Keratinocyte (primary cell): ENCODE results near the gene TTLL5. TPM values are rescaled to one million over a fixed set of nuclear protein-coding genes. Genes with fewer than 3 reads are reported as not detected.

Source experiments
- DNase-seq: peaks from one replicate; pipeline ENCODE4 v3.0.0-alpha.2; 2011; ENCODE audit warnings: low read depth, missing footprints, low spot score
- FAIRE-seq: peaks from 2 replicates; lab custom pipeline; 2011; peaks lifted over from hg19 to GRCh38; lab: Jason Lieb, UNC
- H2AFZ ChIP-seq: 2 replicates; pipeline ENCODE4 v1.6.0; 2012; ENCODE audit warnings: low read length, control low read depth, inconsistent platforms; ENCODE audit not compliant: control insufficient read depth
- H3K27ac ChIP-seq: 2 replicates; pipeline ENCODE4 v1.5.1; 2011; ENCODE audit warnings: low read length; ENCODE audit not compliant: control insufficient read depth, insufficient read depth
- H3K27me3 ChIP-seq: 3 replicates; pipeline ENCODE4 v1.6.0; 2011; ENCODE audit warnings: low read length; ENCODE audit not compliant: control insufficient read depth, insufficient read depth; ENCODE audit errors: extremely low read depth
- H3K36me3 ChIP-seq, 2 experiments: 2 replicates in 1 of 2; 3 replicates in 1 of 2; pipeline ENCODE4 v1.5.1; 2011; ENCODE audit warnings: low read length in 2 of 2, mild to moderate bottlenecking in 1 of 2; ENCODE audit not compliant: control insufficient read depth in 2 of 2, insufficient read depth in 2 of 2; ENCODE audit errors: extremely low read depth in 1 of 2
- H3K4me1 ChIP-seq: 3 replicates; pipeline ENCODE4 v1.5.1; 2011; ENCODE audit warnings: low read length; ENCODE audit not compliant: control insufficient read depth, insufficient read depth; ENCODE audit errors: extremely low read depth
- H3K4me2 ChIP-seq: 3 replicates; pipeline ENCODE4 v1.6.0; 2011; ENCODE audit warnings: low read depth, low read length; ENCODE audit not compliant: control insufficient read depth, insufficient read depth; ENCODE audit errors: extremely low read depth
- H3K4me3 ChIP-seq, 3 experiments: fragments of 200-600 bp in 1 of 3; sonication (generic) in 1 of 3; 2 replicates in 2 of 3; 3 replicates in 1 of 3; pipeline ENCODE4 v1.5.1; 2011 to 2016; ENCODE audit warnings: low read length in 3 of 3, mild to moderate bottlenecking in 3 of 3, control low read depth in 2 of 3, inconsistent platforms in 1 of 3, low read depth in 1 of 3, mixed read lengths in 1 of 3, mixed run types in 1 of 3, moderate library complexity in 1 of 3; ENCODE audit not compliant: control insufficient read depth in 2 of 3, insufficient read depth in 2 of 3; ENCODE audit errors: extremely low read depth in 1 of 3
- H3K79me2 ChIP-seq: 2 replicates; pipeline ENCODE4 v1.6.0; 2012; ENCODE audit warnings: low read length; ENCODE audit not compliant: control insufficient read depth, insufficient read depth
- H3K9ac ChIP-seq: 3 replicates; pipeline ENCODE4 v1.6.0; 2011; ENCODE audit warnings: low read length; ENCODE audit not compliant: control insufficient read depth, insufficient read depth; ENCODE audit errors: extremely low read depth
- H3K9me1 ChIP-seq: 3 replicates; pipeline ENCODE4 v1.6.0; 2011; ENCODE audit warnings: low read length; ENCODE audit not compliant: control insufficient read depth, insufficient read depth; ENCODE audit errors: extremely low read depth
- H3K9me3 ChIP-seq: 2 replicates; pipeline ENCODE4 v1.5.1; 2012; ENCODE audit warnings: low read depth, low read length; ENCODE audit not compliant: control insufficient read depth
- H4K20me1 ChIP-seq: 3 replicates; pipeline ENCODE4 v1.6.0; 2011; ENCODE audit warnings: low read length; ENCODE audit not compliant: control insufficient read depth, insufficient read depth; ENCODE audit errors: extremely low read depth
- CTCF ChIP-seq, 3 experiments: IDR thresholded peaks in 1 of 3; conservative IDR thresholded peaks in 1 of 3; optimal IDR thresholded peaks in 1 of 3; 2 replicates in 2 of 3; 3 replicates in 1 of 3; pipeline versions ENCODE3 to v1.5.1; 2011; ENCODE audit warnings: low read length in 3 of 3, mild to moderate bottlenecking in 3 of 3, moderate library complexity in 2 of 3, control low read depth in 1 of 3, inconsistent platforms in 1 of 3; ENCODE audit not compliant: insufficient read depth in 2 of 3; ENCODE audit errors: extremely low read depth in 1 of 3
- EZH2 ChIP-seq: IDR thresholded peaks from one replicate; pipeline ENCODE4 v1.6.1; 2012; ENCODE audit warnings: inconsistent platforms, mild to moderate bottlenecking, low read length, moderate library complexity
- dilution Hi-C: fragments of 300-500 bp; cut with MboI; formaldehyde crosslinking; loops from one replicate; pipeline ENCODE4 v1.7.0; 2020; ENCODE audit warnings: low sequenced_read_pairs; ENCODE audit not compliant: extremely low pct_ligation_motif_present
- polyA plus RNA-seq, 5 experiments: library from polyadenylated mRNA; depleted of rRNA in 3 of 5; stranded (reverse) in 3 of 5; stranded (forward) in 1 of 5; unstranded in 1 of 5; fragments of >200 nt; gene quantifications; 1 replicate in 1 of 5; 2 replicates in 3 of 5; 3 replicates in 1 of 5; pipeline versions ENCODE4 v1.2.1 to v1.2.3, GENCODE V29; 2011 to 2012; ENCODE audit warnings: missing spikeins in 2 of 5, low read depth in 1 of 5, low replicate concordance in 1 of 5

Gene TTLL5
- polyA plus RNA-seq, 1 donor (not counting 4 experiments of a cell fraction or from before 2014, with no cell fraction given), result 20.7 TPM

- H3K9me3 ChIP-seq, result no peaks in the 10 kb centered on the region
- H3K27ac ChIP-seq, result no peak overlapping the region
- FAIRE-seq (no peak), DNase-seq (no peak)
- no peak overlapping the region for H3K9ac ChIP-seq
- H3K9me1 ChIP-seq, result no peaks in the 10 kb centered on the region
- no peaks in the 10 kb centered on the region for H3K4me1 ChIP-seq
- TF ChIP-seq CTCF (optimal IDR thresholded peaks at IDR 0.05 in 1 of 3, IDR thresholded peaks at IDR 0.05 in 1 of 3, conservative IDR thresholded peaks at IDR 0.05 in 1 of 3; ENCODE audit: extremely low read depth in 1 of 3, insufficient read depth in 2 of 3, low read length in 3 of 3) (no peak), EZH2 (no peak)
- no peak overlapping the region for H3K4me3 ChIP-seq
- no peaks in the 10 kb centered on the region for H4K20me1 ChIP-seq
- no peaks in the 10 kb centered on the region for H3K79me2 ChIP-seq
- peaks cover 2 to 8% of the 10 kb centered on the region in 2 experiments for H3K36me3 ChIP-seq
- H3K27me3 ChIP-seq, result no peaks in the 10 kb centered on the region
- dilution Hi-C loops, result no loop called here
- no peak overlapping the region for H3K4me2 ChIP-seq
- no peak overlapping the region for H2AFZ ChIP-seq
Measured at GRCh38 chr14:75742867-75743266, 81.8 kb downstream of the TTLL5 start.

- Histone ChIP-seq H2AFZ (no peak overlapping the region), H3K27ac (no peak overlapping the region), H3K4me1 (no peaks in the 10 kb centered on the region), H3K79me2 (no peaks in the 10 kb centered on the region), H3K36me3 (peaks cover 3 to 13% of the 10 kb centered on the region in 2 experiments), H3K9ac (no peak overlapping the region), H3K9me1 (no peaks in the 10 kb centered on the region), H4K20me1 (no peaks in the 10 kb centered on the region), H3K4me2 (no peak overlapping the region), H3K4me3 (no peak overlapping the region), H3K9me3 (no peaks in the 10 kb centered on the region), H3K27me3 (no peaks in the 10 kb centered on the region)
- DNase-seq (no peak), FAIRE-seq (no peak)
- TF ChIP-seq EZH2 (no peak), CTCF (optimal IDR thresholded peaks at IDR 0.05 in 1 of 3, IDR thresholded peaks at IDR 0.05 in 1 of 3, conservative IDR thresholded peaks at IDR 0.05 in 1 of 3; ENCODE audit: extremely low read depth in 1 of 3, insufficient read depth in 2 of 3, low read length in 3 of 3) (no peak)
- dilution Hi-C loops, result no loop called here
Measured at GRCh38 chr14:75747899-75748298, 86.9 kb downstream of the TTLL5 start.
